BJ (cell line): ENCODE results near the gene TIMM50. TPM values are rescaled to one million over a fixed set of nuclear protein-coding genes. Genes with fewer than 3 reads are reported as not detected.

ENCODE experiments used
- CTCF ChIA-PET: fragments of 350-600 bp; formaldehyde crosslinking; extraction: SDS; loops from one replicate; lab custom pipeline; 2021; ENCODE audit warnings: antibody characterized with exemption, inconsistent platforms; lab: Yijun Ruan, JAX
- POLR2A ChIA-PET: fragments of 300-600 bp; sonication (Branson Sonifier 250); formaldehyde crosslinking; extraction: SDS; loops from one replicate; lab custom pipeline; 2021; ENCODE audit warnings: antibody characterized with exemption; lab: Charles Lee
- DNase-seq: peaks from one replicate; pipeline ENCODE4 v3.0.0-alpha.2; 2011; ENCODE audit warnings: low read depth
- H3K27me3 ChIP-seq: 2 replicates; pipeline ENCODE4 v1.6.0; 2011; ENCODE audit warnings: low read length; ENCODE audit not compliant: control insufficient read depth, insufficient read depth
- H3K36me3 ChIP-seq: 2 replicates; pipeline ENCODE4 v1.5.1; 2011; ENCODE audit warnings: low read length; ENCODE audit not compliant: control insufficient read depth, insufficient read depth
- H3K4me3 ChIP-seq: 2 replicates; pipeline ENCODE4 v1.5.1; 2011; ENCODE audit warnings: low read depth, mild to moderate bottlenecking, control low read depth, low read length
- CTCF ChIP-seq: IDR thresholded peaks from 2 replicates; pipeline ENCODE4 v1.5.1; 2011; ENCODE audit warnings: low read depth, mild to moderate bottlenecking, control low read depth, inconsistent platforms, low read length, moderate library complexity; ENCODE audit not compliant: insufficient read depth
- polyA plus RNA-seq: library from polyadenylated mRNA; depleted of rRNA; stranded (reverse); fragments of >200 nt; gene quantifications from 2 replicates; pipeline ENCODE4 v1.2.3, GENCODE V29; 2011

TIMM50 gene
- polyA plus RNA-seq, 1 experiment, result 97.8 TPM

- Histone ChIP-seq H3K27me3 (no peaks in the 10 kb centered on the region), H3K4me3 (peak overlapping the region; percentile 74), H3K36me3 (no peaks in the 10 kb centered on the region)
- ChIA-PET CTCF (interaction anchor here (0.7 to 3.4 kb wide), 21 partner anchors 8 to 131 kb away, joined by 3 to 41 read pairs (median 5); partner anchors contain the start of genes RPS16, SUPT5H and TIMM50), POLR2A (no interaction called here)
- TF ChIP-seq CTCF, result no peak
- no peak for DNase-seq
Observed at GRCh38 chr19:39531834-39532232, 51.2 kb downstream of the TIMM50 start.

- ChIA-PET CTCF (interaction anchor here (0.5 to 3.4 kb wide), 33 partner anchors 9 to 205 kb away, joined by 3 to 41 read pairs (median 5); partner anchors contain the start of genes PLEKHG2, RPS16, SUPT5H and TIMM50), POLR2A (interaction anchor here (0.6 to 1.0 kb wide), 2 partner anchors 36 to 97 kb away, joined by 3 to 4 read pairs; partner anchors contain the start of gene RPS16)
- peak within 1 kb of the TSS; percentile 74 for H3K4me3 ChIP-seq
- no peaks in the 10 kb centered on the region for H3K36me3 ChIP-seq
- TF ChIP-seq CTCF, result peak; percentile 96
- peak; percentile 66 for DNase-seq
- H3K27me3 ChIP-seq, result no peaks in the 10 kb centered on the region
Observed at GRCh38 chr19:39532233-39533002, 51.8 kb downstream of the TIMM50 start, which contains the start of gene EID2B. Gene EID2B, minus strand, starts transcription at chr19:39532852. Its CDS starts 50 bp downstream, at chr19:39532802.

GRCh38 chr19:39533003-39533512 lies 52.4 kb downstream of the TIMM50 start:
- DNase-seq, result no peak
- ChIA-PET POLR2A (interaction anchor here (1.0 kb wide), 1 partner anchor 97 kb away, joined by 4 read pairs; the partner anchor contains the start of gene RPS16), CTCF (interaction anchor here (0.6 to 3.4 kb wide), 25 partner anchors 9 to 135 kb away, joined by 3 to 41 read pairs (median 5); partner anchors contain the start of genes PLEKHG2, RPS16, SUPT5H and TIMM50)
- no peak for TF ChIP-seq CTCF
- Histone ChIP-seq H3K36me3 (no peaks in the 10 kb centered on the region), H3K27me3 (no peaks in the 10 kb centered on the region), H3K4me3 (no peak overlapping the region)

GRCh38 chr19:39533791-39534190 lies 53.2 kb downstream of the TIMM50 start:
- POLR2A ChIA-PET, result no interaction called here
- DNase-seq, result no peak
- CTCF ChIA-PET, result interaction anchor here (0.6 to 3.4 kb wide), 18 partner anchors 9 to 940 kb away, joined by 3 to 41 read pairs (median 3); partner anchors contain the start of gene RPS16
- Histone ChIP-seq H3K27me3 (no peaks in the 10 kb centered on the region), H3K36me3 (no peaks in the 10 kb centered on the region), H3K4me3 (no peak overlapping the region)
- TF ChIP-seq CTCF, result no peak

GRCh38 chr19:39539165-39539517 lies 58.5 kb downstream of the TIMM50 start:
- Histone ChIP-seq H3K36me3 (no peaks in the 10 kb centered on the region), H3K4me3 (peak overlapping the region; percentile 87), H3K27me3 (no peaks in the 10 kb centered on the region)
- ChIA-PET CTCF (interaction anchor here (1.0 to 5.1 kb wide), 4 partner anchors 9 to 295 kb away, joined by 3 to 28 read pairs (median 4); partner anchors contain the start of genes DYRK1B and PLEKHG2), POLR2A (no interaction called here)
- TF ChIP-seq CTCF, result no peak
- DNase-seq, result no peak
